ENCODE data around the gene RPP14. TPM values are rescaled to one million over a fixed set of nuclear protein-coding genes. Genes with fewer than 3 reads are reported as not detected.

RPP14 gene
- total and polyA plus RNA-seq, 4 donors: 5.8 to 13.8 (median 10.4) TPM

DNA sequence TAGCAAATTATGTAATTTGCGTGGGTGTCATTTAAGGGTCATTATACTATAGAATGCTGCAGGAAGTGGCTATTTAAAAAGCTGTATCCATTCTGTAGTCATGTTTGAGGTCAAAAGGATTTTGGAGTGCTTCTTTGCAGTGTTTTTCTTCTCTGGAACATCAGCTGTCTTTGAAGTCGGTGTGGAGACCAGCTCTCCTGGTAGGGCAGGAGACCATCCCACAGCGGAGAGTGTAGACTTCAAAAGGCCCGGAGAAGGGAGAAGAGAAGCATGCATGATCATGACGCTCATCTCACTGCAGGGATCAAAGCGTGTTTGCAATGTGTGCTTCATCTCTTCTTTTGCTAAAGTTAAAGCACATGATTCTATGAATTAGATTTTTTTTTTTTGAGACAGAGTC lies 46.6 kb downstream of the RPP14 start:
- 91% methylated on average over 6 of the region's 6 CpGs for WGBS, 2 donors
- no peaks in the 10 kb centered on the region for H3K9me3 ChIP-seq (ENCODE audit: control insufficient read depth, low read length)
- H3K27me3 ChIP-seq (ENCODE audit: control insufficient read depth in 1 of 2, insufficient read depth in 2 of 2, low read length in 1 of 2): no peaks in the 10 kb centered on the region
- no peak for DNase-seq
- no peak for ATAC-seq (ENCODE audit: low FRiP score)
- no peak overlapping the region for H3K27ac ChIP-seq (ENCODE audit: low read depth in 1 of 2, low read length in 2 of 2)
- H3K4me3 ChIP-seq (ENCODE audit: low read length in 2 of 2): no peak overlapping the region
- H3K36me3 ChIP-seq (ENCODE audit: control insufficient read depth in 1 of 2, insufficient read depth in 2 of 2, low read length in 1 of 2): no peaks in the 10 kb centered on the region
- intact Hi-C loops (cut with DNase I): no loop called here
- H3K4me1 ChIP-seq (ENCODE audit: control insufficient read depth in 1 of 2, insufficient read depth in 2 of 2, low read length in 2 of 2): no peaks in the 10 kb centered on the region

- H3K27ac ChIP-seq (ENCODE audit: low read depth in 1 of 2, low read length in 2 of 2): no peak overlapping the region
- no peaks in the 10 kb centered on the region for H3K27me3 ChIP-seq (ENCODE audit: control insufficient read depth in 1 of 2, insufficient read depth in 2 of 2, low read length in 1 of 2)
- intact Hi-C loops (cut with DNase I): no loop called here
- H3K4me3 ChIP-seq (ENCODE audit: low read length in 2 of 2): no peak overlapping the region
- 91% methylated on average over 8 of the region's 8 CpGs for WGBS, 2 donors
- H3K4me1 ChIP-seq (ENCODE audit: control insufficient read depth in 1 of 2, insufficient read depth in 2 of 2, low read length in 2 of 2): no peaks in the 10 kb centered on the region
- DNase-seq (no peak), ATAC-seq (ENCODE audit: low FRiP score) (no peak)
- no peaks in the 10 kb centered on the region for H3K9me3 ChIP-seq (ENCODE audit: control insufficient read depth, low read length)
- H3K36me3 ChIP-seq (ENCODE audit: control insufficient read depth in 1 of 2, insufficient read depth in 2 of 2, low read length in 1 of 2): no peaks in the 10 kb centered on the region
Observed at GRCh38 chr3:58353722-58354553, 47.9 kb downstream of the RPP14 start.

DNA sequence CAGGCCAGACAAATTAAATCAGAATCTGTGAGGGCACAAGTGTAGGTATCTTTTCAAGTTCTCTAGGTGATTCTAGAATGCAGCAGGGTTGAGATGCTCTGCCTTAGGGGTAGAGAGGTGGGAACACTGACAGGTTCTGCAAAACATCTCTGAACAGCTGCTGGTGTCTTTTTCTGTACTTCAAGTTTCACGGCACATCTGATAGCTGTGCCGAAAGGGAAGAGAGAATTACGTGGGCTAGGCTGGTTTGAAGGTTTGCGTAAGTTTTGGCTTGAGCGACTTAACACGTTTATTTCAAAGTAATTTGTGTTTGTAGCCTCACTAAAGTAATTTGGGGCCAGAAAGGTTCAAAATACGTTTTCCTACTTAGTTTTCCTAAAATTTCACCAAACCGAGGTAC lies 49.1 kb downstream of the RPP14 start:
- intact Hi-C loops (cut with DNase I): no loop called here
- Histone ChIP-seq H3K4me3 (ENCODE audit: low read length in 2 of 2) (no peak overlapping the region), H3K4me1 (ENCODE audit: control insufficient read depth in 1 of 2, insufficient read depth in 2 of 2, low read length in 2 of 2) (no peaks in the 10 kb centered on the region), H3K9me3 (ENCODE audit: control insufficient read depth, low read length) (no peaks in the 10 kb centered on the region), H3K27me3 (ENCODE audit: control insufficient read depth in 1 of 2, insufficient read depth in 2 of 2, low read length in 1 of 2) (no peaks in the 10 kb centered on the region), H3K27ac (ENCODE audit: low read depth in 1 of 2, low read length in 2 of 2) (no peak overlapping the region), H3K36me3 (ENCODE audit: control insufficient read depth in 1 of 2, insufficient read depth in 2 of 2, low read length in 1 of 2) (no peaks in the 10 kb centered on the region)
- DNase-seq: no peak
- ATAC-seq (ENCODE audit: low FRiP score): no peak
- 92 to 93% methylated on average over 8 of the region's 8 CpGs for WGBS, 2 donors

DNA sequence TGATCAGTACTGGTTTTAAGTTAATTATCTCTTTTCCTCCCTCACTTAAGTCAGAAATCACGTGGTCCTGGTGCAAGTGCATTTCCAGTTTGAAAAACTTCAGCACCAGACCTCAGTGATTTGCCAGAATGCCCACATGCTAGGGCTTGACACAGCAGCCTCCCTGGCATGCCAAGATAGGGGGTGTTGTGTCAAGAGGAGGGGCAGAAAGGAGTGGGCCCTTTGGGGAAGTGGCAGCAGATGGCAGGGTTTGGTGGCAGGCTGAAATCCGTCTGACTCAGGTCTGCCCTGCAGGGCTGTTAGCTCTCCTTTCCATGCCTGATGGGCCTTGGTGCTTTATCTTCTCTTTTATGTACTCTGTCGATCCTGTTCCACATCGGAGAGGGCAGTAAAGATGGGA lies 50.0 kb downstream of the RPP14 start:
- Histone ChIP-seq H3K36me3 (ENCODE audit: control insufficient read depth in 1 of 2, insufficient read depth in 2 of 2, low read length in 1 of 2) (no peaks in the 10 kb centered on the region), H3K4me3 (ENCODE audit: low read length in 2 of 2) (no peak overlapping the region), H3K27ac (ENCODE audit: low read depth in 1 of 2, low read length in 2 of 2) (no peak overlapping the region), H3K27me3 (ENCODE audit: control insufficient read depth in 1 of 2, insufficient read depth in 2 of 2, low read length in 1 of 2) (no peaks in the 10 kb centered on the region), H3K9me3 (ENCODE audit: control insufficient read depth, low read length) (no peaks in the 10 kb centered on the region), H3K4me1 (ENCODE audit: control insufficient read depth in 1 of 2, insufficient read depth in 2 of 2, low read length in 2 of 2) (no peaks in the 10 kb centered on the region)
- DNase-seq (no peak), ATAC-seq (ENCODE audit: low FRiP score) (no peak)
- WGBS, 2 donors: 44 to 49% methylated on average over 4 of the region's 4 CpGs
- intact Hi-C loops (cut with DNase I): no loop called here

DNA sequence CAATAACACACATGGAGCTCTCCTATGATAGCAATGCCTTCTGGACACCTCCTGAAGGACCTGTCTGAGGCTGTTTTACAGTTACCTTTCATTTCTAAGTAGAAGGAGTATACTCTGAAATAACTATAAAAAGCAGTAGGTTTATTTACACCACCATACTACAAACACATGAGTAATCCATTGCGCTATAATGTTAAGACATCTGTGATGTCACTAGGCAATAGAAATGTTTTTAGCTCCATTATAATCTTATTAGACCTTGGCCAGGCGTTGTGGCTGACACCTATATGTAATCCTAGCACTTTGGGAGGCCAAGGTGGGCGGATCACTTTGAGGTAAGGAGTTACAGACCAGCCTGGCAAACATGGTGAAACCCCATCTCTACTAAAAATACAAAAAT lies 51.4 kb downstream of the RPP14 start:
- Histone ChIP-seq H3K9me3 (ENCODE audit: control insufficient read depth, low read length) (no peaks in the 10 kb centered on the region), H3K27ac (ENCODE audit: low read depth in 1 of 2, low read length in 2 of 2) (no peak overlapping the region), H3K4me3 (ENCODE audit: low read length in 2 of 2) (no peak overlapping the region), H3K27me3 (ENCODE audit: control insufficient read depth in 1 of 2, insufficient read depth in 2 of 2, low read length in 1 of 2) (no peaks in the 10 kb centered on the region), H3K4me1 (ENCODE audit: control insufficient read depth in 1 of 2, insufficient read depth in 2 of 2, low read length in 2 of 2) (no peaks in the 10 kb centered on the region), H3K36me3 (ENCODE audit: control insufficient read depth in 1 of 2, insufficient read depth in 2 of 2, low read length in 1 of 2) (no peaks in the 10 kb centered on the region)
- no peak for ATAC-seq (ENCODE audit: low FRiP score)
- WGBS, 2 donors: 95% methylated on average over 3 of the region's 3 CpGs
- intact Hi-C loops (cut with DNase I): no loop called here
- DNase-seq: no peak

DNA sequence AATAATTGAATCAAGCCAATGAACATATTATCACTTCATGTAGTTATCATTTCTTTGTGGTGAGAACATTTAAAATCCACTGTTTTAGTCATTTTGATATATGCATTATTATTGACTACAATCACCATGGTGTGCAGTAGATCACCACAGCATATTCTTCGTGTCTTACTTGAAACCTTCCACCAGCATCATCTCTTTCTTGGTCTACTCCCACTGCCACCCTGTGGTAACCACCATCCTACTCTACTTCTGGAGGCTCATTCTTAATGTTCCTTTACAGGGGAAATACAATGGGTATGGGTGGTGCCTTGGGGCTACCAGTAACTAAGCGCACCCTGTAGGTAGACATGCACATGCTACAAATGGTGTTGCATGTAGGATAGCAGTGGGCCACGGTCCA lies 52.0 kb downstream of the RPP14 start:
- DNase-seq (no peak), ATAC-seq (ENCODE audit: low FRiP score) (no peak)
- WGBS, 2 donors: 95 to 97% methylated on average over 3 of the region's 3 CpGs
- Histone ChIP-seq H3K9me3 (ENCODE audit: control insufficient read depth, low read length) (no peaks in the 10 kb centered on the region), H3K36me3 (ENCODE audit: control insufficient read depth in 1 of 2, insufficient read depth in 2 of 2, low read length in 1 of 2) (no peaks in the 10 kb centered on the region), H3K27ac (ENCODE audit: low read depth in 1 of 2, low read length in 2 of 2) (no peak overlapping the region), H3K4me3 (ENCODE audit: low read length in 2 of 2) (no peak overlapping the region), H3K4me1 (ENCODE audit: control insufficient read depth in 1 of 2, insufficient read depth in 2 of 2, low read length in 2 of 2) (no peaks in the 10 kb centered on the region), H3K27me3 (ENCODE audit: control insufficient read depth in 1 of 2, insufficient read depth in 2 of 2, low read length in 1 of 2) (no peaks in the 10 kb centered on the region)
- intact Hi-C loops (cut with DNase I): no loop called here

DNA sequence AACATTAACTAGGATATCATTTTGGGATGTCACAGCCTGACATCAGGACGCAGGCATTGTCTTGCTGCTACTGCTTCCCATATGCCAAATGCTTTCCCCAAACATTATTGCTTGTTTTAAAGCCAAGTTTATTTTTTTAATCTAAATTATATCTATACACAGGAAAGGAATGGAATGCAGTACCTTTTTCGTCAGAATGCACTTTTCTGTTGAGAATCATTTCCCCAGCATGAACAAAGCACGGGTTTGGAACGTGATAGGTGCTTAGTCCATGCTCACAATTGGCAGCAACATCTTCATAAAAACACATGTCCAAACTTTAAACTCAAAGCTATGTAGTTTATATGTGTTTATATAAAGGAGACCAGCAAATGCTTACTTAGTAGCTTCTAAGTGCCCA lies 52.8 kb downstream of the RPP14 start:
- Histone ChIP-seq H3K4me1 (ENCODE audit: control insufficient read depth in 1 of 2, insufficient read depth in 2 of 2, low read length in 2 of 2) (no peaks in the 10 kb centered on the region), H3K27ac (ENCODE audit: low read depth in 1 of 2, low read length in 2 of 2) (no peak overlapping the region), H3K36me3 (ENCODE audit: control insufficient read depth in 1 of 2, insufficient read depth in 2 of 2, low read length in 1 of 2) (no peaks in the 10 kb centered on the region), H3K9me3 (ENCODE audit: control insufficient read depth, low read length) (no peaks in the 10 kb centered on the region), H3K4me3 (ENCODE audit: low read length in 2 of 2) (no peak overlapping the region), H3K27me3 (ENCODE audit: control insufficient read depth in 1 of 2, insufficient read depth in 2 of 2, low read length in 1 of 2) (no peaks in the 10 kb centered on the region)
- 90 to 91% methylated on average over 4 of the region's 4 CpGs for WGBS, 2 donors
- ATAC-seq (ENCODE audit: low FRiP score) (no peak), DNase-seq (no peak)
- intact Hi-C loops (cut with DNase I): no loop called here

GRCh38 chr3:58359621-58360020 lies 53.6 kb downstream of the RPP14 start:
- intact Hi-C loops (cut with DNase I): no loop called here
- H3K9me3 ChIP-seq (ENCODE audit: control insufficient read depth, low read length): no peaks in the 10 kb centered on the region
- no peak for DNase-seq

DNA sequence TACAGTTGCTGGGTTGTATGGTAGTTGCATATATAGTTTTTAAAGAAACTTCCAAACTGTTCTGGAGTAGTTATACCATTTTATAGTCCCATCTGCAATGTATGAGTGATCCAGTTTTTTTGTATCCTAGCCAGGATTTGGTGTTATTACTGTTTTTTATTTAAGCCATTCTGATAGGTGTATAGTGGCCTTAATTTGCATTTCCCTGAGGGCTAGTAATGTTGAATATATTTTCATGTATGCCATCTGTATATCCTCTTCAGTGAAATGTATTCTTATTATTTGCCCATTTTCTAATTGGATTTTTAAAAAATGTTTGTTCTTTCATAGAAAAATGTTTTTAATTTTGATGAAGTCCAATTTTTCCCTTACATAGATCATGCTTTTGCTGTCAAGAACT lies 55.8 kb downstream of the RPP14 start:
- no peak overlapping the region for H3K4me3 ChIP-seq (ENCODE audit: low read length in 2 of 2)
- no peaks in the 10 kb centered on the region for H3K36me3 ChIP-seq (ENCODE audit: control insufficient read depth in 1 of 2, insufficient read depth in 2 of 2, low read length in 1 of 2)
- no peak for ATAC-seq (ENCODE audit: low FRiP score)
- no peaks in the 10 kb centered on the region for H3K9me3 ChIP-seq (ENCODE audit: control insufficient read depth, low read length)
- no peak for DNase-seq
- no peaks in the 10 kb centered on the region for H3K27me3 ChIP-seq (ENCODE audit: control insufficient read depth in 1 of 2, insufficient read depth in 2 of 2, low read length in 1 of 2)
- intact Hi-C loops (cut with DNase I): no loop called here
- H3K27ac ChIP-seq (ENCODE audit: low read depth in 1 of 2, low read length in 2 of 2): no peak overlapping the region
- H3K4me1 ChIP-seq (ENCODE audit: control insufficient read depth in 1 of 2, insufficient read depth in 2 of 2, low read length in 2 of 2): no peaks in the 10 kb centered on the region

More at GRCh38 chr3:58359621-58360020, 53.6 kb downstream of the RPP14 start:
- 94 to 96% methylated on average over 4 of the region's 4 CpGs for WGBS, 2 donors
- Histone ChIP-seq H3K4me1 (ENCODE audit: control insufficient read depth in 1 of 2, insufficient read depth in 2 of 2, low read length in 2 of 2) (no peaks in the 10 kb centered on the region), H3K27ac (ENCODE audit: low read depth in 1 of 2, low read length in 2 of 2) (no peak overlapping the region), H3K36me3 (ENCODE audit: control insufficient read depth in 1 of 2, insufficient read depth in 2 of 2, low read length in 1 of 2) (no peaks in the 10 kb centered on the region), H3K27me3 (ENCODE audit: control insufficient read depth in 1 of 2, insufficient read depth in 2 of 2, low read length in 1 of 2) (no peaks in the 10 kb centered on the region), H3K4me3 (ENCODE audit: low read length in 2 of 2) (no peak overlapping the region)
- ATAC-seq (ENCODE audit: low FRiP score): no peak

Data from aorta (tissue), 5 donors.